GM21529 (cell line): Measurements from ENCODE around the gene TSGA10.
"Not testable (repeated sequence)": the region's sequence is repeated elsewhere in the genome, so short reads cannot be mapped to it uniquely, and the experiment has no call there.

Source experiments
- ATAC-seq: cut with Tn5 transposase; IDR thresholded peaks from one replicate; pipeline ENCODE4 v1.9.1; 2021; ENCODE audit not compliant: unreplicated experiment

Gene TSGA10, protein sequence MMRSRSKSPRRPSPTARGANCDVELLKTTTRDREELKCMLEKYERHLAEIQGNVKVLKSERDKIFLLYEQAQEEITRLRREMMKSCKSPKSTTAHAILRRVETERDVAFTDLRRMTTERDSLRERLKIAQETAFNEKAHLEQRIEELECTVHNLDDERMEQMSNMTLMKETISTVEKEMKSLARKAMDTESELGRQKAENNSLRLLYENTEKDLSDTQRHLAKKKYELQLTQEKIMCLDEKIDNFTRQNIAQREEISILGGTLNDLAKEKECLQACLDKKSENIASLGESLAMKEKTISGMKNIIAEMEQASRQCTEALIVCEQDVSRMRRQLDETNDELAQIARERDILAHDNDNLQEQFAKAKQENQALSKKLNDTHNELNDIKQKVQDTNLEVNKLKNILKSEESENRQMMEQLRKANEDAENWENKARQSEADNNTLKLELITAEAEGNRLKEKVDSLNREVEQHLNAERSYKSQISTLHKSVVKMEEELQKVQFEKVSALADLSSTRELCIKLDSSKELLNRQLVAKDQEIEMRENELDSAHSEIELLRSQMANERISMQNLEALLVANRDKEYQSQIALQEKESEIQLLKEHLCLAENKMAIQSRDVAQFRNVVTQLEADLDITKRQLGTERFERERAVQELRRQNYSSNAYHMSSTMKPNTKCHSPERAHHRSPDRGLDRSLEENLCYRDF

DNA sequence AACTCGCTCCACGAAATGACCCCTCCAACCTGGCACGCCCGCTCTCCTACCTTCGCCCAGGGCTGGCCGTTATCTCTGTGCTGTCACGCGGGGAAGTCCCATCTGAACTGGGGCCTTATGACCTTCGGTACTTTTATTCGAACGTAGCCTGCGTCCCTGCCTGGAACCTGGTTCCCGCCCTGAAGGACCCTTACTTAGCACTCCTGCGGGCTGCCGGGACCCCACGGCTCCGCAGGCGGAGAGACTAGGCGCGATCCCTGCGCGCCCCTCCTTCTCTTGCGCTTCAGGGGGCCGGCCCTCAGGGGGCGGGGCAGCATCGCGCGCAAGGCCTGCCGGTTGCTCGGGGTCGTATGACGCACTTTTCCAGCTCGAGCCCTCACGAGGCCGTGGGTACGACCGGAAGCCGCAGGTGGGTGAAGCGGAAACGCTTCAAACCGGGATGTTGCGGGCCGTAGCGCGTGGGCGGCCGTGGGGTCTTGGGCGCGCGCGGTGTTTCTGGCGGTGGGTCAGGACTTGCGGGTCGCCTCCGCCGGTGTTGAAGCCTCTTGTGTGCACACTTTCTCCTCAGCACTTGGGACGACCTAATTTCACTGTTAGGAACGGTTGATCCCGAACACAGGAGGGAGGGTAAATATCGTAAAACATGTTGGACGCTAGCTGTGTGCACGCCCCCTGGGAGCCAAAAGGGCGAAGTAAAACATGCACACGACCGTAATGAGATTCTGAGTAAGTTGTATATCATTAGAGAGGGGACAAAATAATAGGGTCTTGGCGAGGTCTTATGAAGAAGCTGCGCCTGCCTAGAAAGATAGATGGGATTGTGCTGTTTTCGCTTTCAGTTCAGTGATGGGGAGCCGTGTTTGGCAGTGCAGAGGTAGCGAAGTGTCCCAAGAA is at the start of gene TSGA10, which contains the start of gene LIPT1:
TSS of gene TSGA10 (minus strand) at position 300 of the 894 bp plus-strand sequence. CDS start 45,503 bp downstream, outside the sequence.
TSS of gene LIPT1 (plus strand) at position 325 of the 894 bp plus-strand sequence. CDS start 6,991 bp downstream, outside the sequence.
- peak; percentile 94 for ATAC-seq

DNA sequence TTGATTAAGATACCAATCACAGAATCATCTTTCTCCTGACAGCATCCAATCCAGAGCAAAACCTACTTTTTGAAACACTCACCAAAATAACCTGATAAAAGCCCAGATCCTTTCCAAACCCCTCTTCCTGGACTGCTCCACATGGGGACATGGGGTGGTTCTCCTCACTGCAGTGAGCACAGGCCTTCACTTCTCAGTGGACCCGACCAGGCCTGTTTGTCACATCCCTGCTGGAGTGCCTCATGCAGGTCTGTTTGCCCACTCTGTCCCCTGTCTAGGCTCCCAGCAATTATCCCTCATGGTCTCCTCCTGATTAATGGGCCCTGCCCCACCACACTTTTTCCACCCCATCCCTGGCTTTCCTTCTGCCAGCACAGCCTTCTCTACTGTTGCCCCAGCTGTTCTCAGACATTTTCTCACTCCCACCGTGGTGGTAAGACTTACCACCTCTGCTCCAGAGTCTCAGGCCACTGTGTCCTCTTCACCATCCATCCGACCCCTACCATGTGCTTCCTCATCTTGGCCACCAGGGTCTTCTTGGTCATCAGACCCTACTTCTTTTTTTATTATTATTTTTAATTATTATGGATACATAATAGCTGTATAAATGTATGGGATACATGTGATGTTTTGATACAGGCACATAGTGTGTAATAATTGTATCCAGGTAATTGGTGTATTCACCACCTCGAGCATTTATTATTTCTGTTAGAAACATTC is 47.4 kb upstream of the TSGA10 start:
- no peak for ATAC-seq

DNA sequence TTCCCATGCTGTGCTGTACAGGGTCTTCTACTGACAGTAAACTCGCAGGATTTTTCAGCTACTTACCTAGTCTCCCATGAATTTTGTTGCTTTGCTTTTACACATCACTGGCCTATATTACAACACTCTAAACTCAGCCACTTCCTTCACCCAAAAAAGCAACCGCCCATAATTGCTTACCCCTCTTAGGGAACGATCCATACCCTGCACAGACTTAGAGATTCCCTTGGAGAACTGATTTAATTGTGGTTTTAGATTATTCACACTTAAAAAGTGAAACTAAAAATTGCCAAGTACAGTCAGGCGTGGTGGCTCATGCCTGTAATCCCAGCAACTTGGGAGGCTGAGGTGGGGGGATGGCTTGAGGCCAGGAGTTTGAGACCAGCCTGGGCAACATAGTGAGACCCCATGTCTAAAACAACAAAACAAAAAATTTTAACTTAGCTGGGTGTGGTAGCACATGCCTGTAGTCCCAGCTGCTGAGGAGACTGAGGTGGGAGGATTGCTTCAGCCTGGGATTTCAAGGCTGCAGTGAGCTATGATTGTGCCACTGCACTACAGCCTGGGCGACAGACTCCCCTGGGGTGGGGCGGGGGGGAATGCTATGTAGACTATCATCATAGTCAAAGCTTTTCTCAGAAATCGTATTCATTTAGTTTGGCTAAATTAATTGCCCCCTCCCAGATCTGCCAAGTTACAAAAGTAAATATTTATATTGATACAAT is 45.5 kb upstream of the TSGA10 start:
- no peak for ATAC-seq

DNA sequence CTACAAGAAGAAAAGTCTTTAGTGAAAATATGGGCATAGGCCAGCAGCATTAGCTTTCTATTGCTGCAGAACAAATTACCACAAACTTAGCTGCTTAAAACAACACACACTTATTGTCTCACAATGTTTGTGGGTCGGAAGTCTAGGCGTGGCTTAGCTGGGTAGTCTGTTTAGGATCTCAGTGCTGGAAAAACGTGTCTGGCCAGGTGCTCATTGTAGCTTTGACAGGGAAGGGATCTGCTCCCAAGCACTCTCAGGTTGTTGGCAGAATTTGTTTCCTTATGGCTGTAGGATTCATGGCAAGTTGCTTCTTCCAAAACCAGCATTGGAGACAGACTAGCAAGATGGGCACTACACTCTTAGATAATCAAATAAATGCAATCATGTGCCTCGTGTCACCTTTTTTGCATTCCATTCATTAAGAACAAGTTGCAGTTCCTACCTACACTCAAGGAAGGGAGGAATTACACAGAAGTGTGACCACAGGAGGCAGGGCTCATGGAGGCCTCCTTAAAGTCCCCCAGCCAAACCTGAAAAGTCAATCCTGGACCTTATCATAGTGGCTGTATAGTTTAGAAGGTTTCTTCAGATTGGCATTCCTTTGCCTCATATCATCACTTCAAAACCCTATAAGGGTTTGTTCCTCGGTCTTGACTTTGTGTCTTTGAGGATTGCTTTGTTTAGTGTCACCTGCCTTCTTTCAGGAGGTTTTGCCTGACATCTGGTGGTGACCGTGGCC is 43.5 kb upstream of the TSGA10 start:
- no peak for ATAC-seq

DNA sequence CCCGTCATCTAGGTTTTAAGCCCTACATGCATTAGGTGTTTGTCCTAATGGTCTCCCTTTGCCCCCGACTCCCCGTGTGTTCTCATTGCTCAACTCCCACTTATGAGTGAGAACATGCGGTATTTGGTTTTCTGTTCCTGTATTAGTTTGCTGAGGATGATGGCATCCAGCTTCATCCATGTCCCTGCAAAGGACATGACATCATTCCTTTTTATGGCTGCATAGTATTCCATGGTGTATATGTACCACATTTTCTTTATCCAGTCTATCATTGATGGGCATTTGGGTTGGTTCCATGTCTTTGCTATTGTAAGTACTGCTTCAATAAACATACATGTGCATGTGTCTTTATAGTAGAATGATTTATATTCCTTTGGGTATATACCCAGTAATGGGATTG is 37.6 kb upstream of the TSGA10 start:
- ATAC-seq = not testable (repeated sequence)

DNA sequence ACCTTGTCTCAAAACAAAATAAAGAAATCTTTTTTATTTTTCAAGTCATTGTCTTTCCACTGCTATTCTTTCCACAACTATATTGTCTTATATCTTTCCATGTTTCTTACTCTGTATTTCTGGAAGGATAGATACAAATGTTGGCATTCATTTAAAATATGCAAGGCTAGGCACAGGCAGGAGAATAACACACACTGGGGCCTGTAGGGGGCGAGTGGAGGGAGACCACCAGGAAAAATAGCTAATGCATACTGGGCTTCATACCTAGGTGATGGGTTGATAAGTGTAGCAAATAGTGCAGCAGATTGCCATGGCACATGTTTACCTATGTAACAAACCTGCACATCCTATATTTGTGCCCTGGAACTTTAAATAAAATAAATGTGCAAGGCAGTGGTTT is 35.8 kb upstream of the TSGA10 start:
- no peak for ATAC-seq

DNA sequence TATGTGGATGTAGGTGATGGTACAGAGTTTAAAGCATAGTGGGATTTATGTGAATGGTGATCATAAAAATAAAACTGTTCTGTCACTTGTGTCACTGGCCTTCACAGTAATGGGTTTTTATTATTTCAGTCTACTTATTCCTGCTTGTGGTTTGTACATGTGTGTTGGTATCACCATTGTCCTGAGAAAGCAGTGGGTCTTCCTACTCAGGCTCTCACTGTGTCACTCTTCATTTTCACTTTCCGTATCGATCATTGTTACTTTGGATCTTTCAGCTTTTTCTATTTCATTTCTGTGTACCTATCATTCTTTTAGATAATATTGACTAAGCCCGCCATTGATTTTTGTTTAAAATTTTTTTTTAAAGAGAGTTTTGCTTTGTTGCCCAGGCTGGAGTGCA is 33.6 kb upstream of the TSGA10 start:
- no peak for ATAC-seq

DNA sequence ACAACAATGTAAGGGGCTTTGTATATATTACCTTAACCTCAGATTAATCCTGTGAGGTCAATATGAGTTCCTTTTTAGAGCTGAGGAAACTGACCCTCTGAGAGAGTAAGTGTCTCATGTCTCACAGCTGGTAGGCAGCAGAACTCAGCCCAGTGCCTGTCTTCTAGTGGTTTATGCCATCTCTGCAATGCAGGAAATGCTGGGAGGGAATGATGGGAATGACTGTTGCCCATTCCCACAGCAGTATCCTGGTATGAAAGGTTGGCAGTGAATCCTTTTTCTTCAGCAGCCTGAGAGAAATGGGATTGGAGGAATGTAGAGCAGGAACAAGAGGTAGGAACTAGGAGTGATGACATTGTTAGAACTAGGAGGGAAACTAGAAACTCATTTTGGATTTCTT is 32.3 kb upstream of the TSGA10 start:
- no peak for ATAC-seq

DNA sequence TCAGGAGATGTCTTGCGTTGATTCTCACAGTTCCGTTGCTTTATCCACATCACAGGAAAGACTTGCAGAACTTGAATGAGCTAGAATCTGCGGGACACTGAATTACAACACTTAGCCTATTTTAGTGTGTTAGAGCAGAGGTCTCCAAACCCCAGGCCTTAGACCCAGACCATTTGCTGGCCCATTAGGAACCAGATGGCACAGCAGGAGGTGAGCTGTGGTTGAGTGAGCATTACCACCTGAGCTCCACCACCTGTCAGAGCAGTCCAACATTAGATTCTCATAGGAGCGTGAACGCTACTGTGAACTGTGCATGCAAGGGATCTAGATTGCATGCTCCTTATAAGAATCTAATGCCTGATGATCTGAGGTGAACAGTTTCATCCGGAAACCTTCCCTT is 30.1 kb upstream of the TSGA10 start:
- no peak for ATAC-seq

DNA sequence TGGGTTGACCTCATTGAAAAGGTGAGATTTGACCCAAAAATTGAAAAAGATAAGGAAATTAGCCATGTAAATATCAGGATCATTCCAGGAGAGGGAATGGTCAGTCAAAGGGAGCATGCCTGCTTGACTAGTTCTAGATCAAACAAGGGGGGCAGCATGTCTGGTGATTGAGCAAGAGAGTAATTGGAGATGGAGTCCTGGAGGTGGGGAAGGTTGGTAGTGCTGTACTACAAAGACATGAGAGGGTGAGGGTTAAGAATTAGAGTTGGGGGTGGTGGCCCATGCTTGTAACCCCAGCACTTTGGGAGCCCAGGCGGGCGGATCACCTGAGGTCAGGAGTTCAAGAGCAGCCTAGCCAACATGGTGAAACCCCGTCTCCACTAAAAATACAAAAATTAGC is 28.3 kb upstream of the TSGA10 start:
- ATAC-seq = no peak

DNA sequence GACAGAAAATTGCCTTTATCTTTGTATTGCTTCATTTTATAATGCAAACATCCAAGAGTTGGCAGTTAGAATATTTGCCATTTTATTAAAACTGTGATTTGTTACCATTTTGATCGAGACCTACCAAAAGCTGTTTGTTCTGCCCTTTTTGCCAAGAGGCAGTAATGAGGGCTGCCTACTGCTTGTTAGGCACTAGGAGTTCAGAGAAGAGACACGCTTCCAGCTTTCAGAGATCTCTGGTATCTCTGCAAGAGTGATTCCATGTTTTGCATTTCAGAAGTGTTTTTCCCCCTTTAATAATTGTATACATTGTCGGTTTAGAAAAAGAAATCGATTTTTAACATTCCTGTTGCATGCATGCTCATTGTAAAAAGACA is 26.9 kb upstream of the TSGA10 start:
- no peak for ATAC-seq

DNA sequence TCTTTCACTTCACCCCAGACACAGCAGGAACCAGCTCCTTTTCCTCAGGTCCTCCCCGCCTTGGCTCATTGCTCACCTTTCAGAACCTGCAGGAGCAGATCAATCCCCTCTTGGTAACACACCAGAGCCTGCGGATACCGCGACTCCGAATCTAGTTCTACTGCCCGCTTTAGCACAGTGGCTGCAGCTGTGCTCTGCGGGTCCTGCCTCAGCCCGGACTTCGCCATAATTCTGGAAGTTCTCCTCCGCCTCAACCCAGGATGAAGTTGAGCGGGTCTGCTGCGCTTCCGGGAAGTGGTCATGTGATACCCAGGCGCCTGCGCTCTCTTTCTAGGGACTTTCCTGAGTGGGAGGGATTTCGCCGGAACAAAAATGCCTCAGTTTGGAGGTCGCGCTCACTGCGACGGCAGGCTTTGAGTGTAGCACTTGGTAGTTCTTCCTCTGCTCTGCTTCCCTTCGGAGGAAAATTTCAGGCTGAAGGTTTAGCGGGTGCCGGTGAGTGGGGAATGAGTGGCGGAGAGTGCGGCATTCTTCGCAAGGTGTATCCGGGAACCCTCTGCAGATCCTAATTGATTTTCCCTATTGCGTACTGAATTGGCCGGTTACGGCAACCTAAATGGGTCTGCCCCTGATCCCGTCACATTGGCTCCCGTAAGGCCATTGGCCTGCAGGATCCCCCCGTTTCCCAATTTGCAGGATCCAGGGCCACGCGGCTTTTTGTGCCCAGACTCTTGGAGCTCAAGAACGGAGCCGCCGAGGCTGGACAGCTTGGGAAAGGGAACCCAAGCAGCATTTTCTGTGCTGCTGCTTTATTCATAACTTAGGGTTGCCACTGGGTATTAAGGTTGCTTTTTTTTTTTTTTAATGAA is 26.2 kb upstream of the TSGA10 start, which contains the start of the genes MITD1 and MRPL30:
TSS of gene MITD1 (minus strand) at position 304 of the 869 bp plus-strand sequence. CDS start at position 227, 77 bp downstream.
TSS of gene MRPL30 (plus strand) at position 430 of the 869 bp plus-strand sequence. CDS start 5,020 bp downstream, outside the sequence.
- ATAC-seq = peak; percentile 95

DNA sequence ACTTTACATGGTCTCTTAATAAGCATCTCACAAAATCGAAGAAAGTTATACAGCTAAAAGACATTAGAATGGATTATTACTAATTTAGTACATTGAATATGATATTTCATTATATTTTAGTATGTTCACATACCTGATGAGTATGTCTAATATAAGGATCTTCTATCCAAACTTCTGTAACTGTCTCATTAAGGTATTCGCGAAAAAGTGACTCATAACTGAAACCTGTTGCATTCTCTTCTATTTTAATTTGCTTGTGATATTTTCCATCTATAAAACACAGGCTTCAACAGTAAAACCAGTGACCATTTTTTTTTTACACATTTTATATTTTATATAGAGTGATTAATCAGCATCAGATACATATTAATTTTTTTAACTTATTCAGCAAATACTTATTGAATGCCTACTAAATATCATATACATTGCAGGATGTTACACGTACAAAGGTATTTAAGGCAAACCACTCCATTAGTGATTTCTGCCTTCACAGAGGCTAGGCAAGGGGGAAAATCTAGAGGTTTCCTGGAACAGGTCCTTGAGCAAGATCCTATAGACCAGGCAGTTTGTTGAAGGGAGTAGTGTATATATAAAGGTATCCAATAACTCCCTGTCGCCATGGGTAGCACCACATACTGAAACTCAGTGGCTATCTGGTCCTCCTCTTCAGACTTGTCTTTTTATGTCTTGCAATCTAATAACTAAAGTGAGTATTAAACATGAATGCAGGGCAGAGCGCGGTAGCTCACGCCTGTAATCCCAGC is 16.8 kb upstream of the TSGA10 start:
- no peak for ATAC-seq

DNA sequence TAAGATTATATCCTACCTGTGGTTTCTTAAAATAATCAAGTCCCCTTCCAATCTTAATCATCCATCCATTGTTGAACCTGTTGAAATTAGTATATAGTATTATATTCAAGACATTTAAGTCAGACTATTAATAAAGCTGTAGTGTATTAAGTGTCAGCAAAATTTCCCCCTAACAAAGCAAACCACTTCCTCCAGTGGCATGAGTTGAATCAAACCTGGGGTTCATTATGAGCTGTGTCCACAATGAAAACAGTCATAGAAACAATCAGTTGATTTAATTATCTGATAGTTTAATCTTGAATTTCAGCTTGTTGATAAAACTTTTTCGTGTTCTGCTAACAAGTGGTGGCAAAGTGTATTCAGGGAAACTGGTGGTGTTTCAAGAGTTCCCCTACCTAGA is 14.8 kb upstream of the TSGA10 start:
- ATAC-seq = no peak

DNA sequence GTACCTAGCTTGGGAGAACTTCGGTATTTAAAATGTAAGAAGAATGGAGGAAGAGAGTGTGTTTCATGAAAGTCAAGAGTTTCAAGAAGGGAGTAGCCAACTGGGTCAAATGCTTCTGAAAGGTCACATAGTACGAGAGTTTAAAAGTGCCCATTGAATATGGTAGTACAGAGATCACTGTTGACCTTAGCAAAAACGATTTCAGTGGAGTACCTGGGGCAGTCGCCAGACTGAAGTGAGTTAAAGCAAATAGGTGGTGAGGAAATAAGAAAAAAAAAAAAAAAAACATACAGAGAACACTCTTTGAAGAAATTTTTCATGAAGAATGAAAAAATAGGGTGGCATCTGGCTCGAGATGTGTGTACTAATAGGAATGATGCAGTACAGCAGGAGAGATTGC is 11.5 kb upstream of the TSGA10 start:
- no peak for ATAC-seq

DNA sequence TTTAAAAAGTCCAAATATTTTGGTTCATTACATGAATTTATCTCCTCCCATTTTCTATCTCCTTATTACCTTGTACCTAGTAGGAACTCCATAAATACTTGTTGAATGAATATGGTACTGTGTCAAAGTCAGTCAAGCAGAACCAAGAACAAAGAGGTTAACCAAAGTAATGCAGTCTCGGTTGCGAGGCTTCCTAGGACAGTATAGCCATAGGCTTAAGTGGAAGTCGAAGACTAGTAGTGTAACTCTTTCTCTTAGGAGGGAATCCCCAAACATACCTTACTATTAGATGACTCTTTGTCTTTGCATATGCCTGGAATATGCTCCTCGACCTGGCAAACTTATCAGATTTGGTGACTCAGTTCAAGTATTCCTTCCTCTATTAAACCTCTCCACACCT is 4.9 kb upstream of the TSGA10 start:
- no peak for ATAC-seq

DNA sequence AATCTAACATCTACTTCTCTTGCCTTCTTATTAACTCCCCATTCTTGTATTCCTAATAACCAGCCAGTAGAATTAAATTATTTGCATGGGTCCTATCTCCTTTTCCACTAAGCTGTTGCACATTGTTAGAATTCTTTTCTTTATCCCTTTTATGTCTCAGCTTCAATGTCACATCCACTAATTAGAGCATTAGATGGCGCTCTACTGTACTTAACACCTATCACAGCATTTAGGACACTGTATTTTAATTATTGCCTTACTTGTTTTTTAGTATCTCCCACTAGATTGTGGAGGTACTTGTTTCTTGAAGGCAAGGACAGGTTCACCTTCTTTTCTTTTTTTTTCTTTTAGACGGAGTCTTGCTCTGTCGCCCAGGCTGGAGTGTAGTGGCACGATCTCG is 3.9 kb upstream of the TSGA10 start:
- no peak for ATAC-seq
